Stimulated activated CD8-positive, alpha-beta memory T cell treated with anti-CD3 and anti-CD28 coated beads, Interleukin-4, amount 100 ng/mL, for 1 hour (primary cell): ENCODE results near the gene GMEB1.
A peak's percentile ranks its signal among the peaks of the same experiment; 100 is the strongest.
"Not testable (repeated sequence)": the region's sequence is repeated elsewhere in the genome, so short reads cannot be mapped to it uniquely, and the experiment has no call there.

Source experiments
- DNase-seq, 2 donors: peaks; one replicate each; pipeline ENCODE4 v3.0.0-alpha.2; 2020; ENCODE audit warnings: low read depth in 2 of 2, low spot score in 1 of 2

GMEB1 gene

DNA sequence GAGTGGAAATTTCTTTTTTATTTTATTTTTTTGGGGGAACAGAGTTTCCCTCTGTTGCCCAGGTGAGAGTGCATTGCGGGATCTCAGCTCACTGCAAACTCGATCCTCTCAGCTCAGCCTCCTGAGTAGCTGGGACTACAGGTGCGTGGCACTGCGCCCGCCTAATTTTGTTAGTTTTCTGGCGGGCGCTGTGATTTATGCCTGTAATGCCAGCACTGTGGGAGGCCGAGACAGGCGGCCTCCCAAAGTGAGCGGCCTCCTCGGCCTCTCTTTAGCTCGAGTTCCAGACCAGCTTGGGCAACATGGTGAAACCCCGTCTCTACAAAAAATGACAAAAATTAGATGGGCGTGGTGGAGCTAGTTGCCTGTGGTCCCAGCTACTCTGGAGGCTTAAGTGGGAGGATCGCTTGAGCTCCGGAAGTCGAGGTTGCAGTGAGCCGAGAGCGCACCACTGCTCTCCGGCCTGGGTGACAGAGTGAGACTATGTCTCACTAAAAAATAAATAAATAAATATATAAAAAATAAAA, 2.7 kb downstream of the GMEB1 start:
- no peak for DNase-seq

DNA sequence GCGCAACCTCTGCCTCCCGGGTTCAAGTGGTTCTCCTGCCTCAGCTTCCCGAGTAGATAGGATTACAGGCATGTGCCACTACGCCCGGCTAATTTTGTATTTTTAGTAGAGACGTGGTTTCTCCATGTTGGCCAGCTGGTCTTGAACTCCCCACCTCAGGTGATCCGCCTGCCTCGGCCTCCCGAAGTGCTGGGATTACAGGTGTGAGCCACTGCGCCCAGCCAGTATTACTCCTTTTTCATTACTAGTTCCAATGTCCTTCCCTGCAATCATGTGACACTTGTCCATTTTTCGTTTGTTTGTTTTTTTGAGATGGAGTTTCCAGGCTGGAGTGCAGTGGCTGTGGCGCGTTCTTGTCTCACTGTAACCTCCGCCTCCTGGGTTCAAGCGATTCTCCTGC, 4.4 kb downstream of the GMEB1 start:
- not testable (repeated sequence) for DNase-seq

DNA sequence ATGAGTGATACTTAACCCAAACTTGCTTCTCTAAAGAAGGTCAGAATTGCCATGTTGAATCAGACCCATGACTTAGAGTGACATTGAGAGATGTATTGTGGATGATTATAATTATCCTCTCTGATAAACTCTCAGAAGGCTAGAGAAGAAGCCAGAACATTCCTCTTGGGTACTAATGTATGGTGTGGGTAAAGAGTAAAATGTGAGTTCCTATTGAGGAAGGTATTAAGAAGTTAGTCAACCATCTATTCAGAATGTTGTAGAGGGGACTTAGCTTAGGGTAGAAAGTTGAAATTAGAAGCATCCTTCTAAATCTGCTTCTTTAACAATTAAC, 7.3 kb downstream of the GMEB1 start:
- no peak for DNase-seq

GRCh38 chr1:28680151-28680550, 11.6 kb downstream of the GMEB1 start:
- no peak for DNase-seq

DNA sequence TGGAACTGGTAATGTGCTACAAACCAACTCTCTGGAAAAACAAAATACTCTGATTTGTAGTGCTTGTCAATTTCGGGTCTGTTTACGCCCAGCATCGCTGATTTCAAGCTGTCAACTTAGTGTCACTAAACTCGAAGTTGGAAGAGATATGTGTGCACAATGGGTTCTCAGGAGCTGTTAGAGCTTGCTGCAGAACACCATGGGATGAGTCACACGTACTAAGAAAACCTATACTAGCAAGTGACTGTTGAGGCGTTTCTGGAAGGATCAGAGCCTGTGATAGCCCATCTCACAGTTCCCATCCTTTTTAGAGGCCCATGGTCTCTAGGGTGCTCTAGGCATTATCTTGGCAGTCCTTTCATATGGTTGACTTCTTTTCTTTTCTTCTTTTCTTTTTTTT, 14.3 kb downstream of the GMEB1 start:
- no peak for DNase-seq

DNA sequence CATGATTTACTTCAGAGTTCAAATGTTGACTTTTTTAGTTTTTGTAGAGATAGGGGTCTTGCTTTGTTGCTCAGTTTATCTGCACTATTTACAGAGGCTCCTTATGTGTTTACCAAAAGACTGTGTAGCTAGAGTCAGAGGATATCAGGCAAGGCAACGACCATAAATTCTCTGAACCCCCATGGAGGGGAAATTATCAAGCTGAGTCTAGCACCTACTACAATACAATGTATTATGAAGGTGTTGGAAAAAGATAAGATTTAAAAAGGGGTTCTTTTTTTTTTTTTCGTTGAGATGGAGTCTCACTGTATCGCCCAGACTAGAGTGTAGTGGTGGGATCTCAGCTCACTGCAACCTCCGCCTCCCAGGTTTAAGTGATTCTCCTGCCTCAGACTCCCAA, 16.4 kb downstream of the GMEB1 start:
- DNase-seq, result no peak

DNA sequence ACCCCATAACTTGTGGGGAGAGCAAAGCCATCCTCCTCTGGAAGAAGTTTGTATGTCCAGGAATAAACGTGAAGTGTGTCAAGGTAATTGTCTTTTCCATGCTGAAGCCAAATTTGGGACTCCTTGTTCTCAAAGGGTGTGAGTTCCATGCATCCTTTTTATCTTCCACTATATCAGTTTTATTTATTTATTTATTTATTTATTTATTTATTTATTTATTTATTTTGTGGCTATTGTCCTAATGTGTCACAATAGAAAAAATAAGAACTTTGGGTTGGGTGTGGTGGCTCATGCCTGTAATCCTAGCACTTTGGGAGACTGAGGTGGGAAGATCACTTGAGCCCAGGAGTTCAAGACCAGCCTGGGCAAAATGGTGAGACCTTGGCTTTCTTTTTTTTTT, 23.0 kb downstream of the GMEB1 start:
- not testable (repeated sequence) for DNase-seq

DNA sequence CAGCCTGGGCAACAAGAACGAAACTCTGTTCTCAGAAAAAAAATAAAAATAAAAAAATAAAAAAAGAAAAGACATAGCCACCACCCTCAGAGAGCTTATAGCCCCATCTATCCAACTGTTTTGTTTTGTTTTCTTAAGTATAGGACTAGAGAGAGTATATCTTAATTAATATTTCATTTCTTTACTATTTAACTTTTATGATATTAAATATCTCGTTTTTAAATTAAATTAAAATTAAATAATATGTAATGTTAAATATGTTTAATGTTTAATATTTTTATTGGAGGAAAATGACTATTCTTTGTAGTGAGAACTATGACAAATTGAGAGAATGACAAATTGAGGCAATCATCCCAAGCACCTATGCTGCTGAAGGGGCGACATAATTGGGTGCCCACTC, 35.0 kb downstream of the GMEB1 start:
- DNase-seq, result no peak

- DNase-seq, result no peak
Measured at GRCh38 chr1:28716336-28716735, 47.8 kb downstream of the GMEB1 start.

GRCh38 chr1:28718166-28718565, 49.6 kb downstream of the GMEB1 start:
- DNase-seq, result no peak

DNA sequence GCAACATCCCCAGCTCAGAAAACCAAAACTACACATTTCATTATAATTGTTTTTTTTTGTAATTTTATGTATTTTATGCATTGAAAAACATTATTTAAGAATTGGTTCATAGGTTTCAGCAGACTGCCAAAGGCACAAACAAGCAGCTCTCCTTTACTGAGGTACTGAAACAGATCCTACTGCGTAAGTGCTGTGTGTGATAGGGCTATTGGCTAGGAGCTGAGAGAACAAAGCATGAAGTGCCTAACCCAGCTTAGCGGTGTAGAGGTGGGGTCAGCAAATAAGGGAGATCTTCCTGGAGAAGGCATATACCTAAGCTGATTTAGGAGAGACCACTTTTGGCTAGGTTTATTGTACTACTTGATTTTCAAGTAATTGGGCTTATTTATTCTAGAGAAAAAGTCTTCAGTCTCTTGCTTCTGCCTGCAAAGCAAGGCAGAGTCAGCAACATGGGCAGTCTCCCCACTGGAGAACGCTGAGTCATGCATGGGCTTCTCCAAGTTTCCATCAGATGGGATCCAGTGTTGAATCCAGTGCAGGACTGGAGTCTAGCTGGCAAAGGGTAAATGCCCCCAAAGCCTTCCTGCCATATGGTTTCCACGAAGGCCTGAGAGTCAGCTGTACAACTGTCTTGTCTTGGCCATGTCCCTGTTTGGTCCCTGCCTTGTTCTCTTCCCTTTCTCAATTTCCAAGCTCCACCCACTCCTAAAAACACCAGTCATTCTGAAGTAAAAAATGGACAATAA, 50.2 kb downstream of the GMEB1 start:
- no peak for DNase-seq

- no peak for DNase-seq
Measured at GRCh38 chr1:28719332-28719619, 50.7 kb downstream of the GMEB1 start.

- DNase-seq, result no peak
Measured at GRCh38 chr1:28720376-28720775, 51.8 kb downstream of the GMEB1 start.

DNA sequence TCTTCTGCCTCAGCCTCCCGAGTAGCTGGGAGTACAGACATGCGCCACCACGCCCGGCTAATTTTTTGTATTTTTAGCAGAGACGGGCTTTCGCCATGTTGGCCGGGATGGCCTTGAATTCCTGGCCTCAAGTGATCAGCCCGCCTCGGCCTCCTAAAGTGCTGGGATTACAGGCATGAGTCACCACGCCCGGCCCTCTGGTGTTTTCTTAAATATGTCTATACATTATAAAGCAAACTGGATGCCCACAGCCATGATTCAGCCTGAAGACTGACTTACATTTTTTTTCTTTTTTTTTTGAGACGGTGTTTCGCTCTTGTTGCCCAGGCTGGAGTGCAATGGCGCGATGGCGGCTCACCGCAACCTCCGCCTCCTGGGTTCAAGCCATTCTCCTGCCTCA, 53.3 kb downstream of the GMEB1 start:
- DNase-seq, result not testable (repeated sequence)

GRCh38 chr1:28725365-28725764, 56.8 kb downstream of the GMEB1 start:
- DNase-seq, result not testable (repeated sequence)

GRCh38 chr1:28735961-28736449, 67.4 kb downstream of the GMEB1 start:
- no peak for DNase-seq

DNA sequence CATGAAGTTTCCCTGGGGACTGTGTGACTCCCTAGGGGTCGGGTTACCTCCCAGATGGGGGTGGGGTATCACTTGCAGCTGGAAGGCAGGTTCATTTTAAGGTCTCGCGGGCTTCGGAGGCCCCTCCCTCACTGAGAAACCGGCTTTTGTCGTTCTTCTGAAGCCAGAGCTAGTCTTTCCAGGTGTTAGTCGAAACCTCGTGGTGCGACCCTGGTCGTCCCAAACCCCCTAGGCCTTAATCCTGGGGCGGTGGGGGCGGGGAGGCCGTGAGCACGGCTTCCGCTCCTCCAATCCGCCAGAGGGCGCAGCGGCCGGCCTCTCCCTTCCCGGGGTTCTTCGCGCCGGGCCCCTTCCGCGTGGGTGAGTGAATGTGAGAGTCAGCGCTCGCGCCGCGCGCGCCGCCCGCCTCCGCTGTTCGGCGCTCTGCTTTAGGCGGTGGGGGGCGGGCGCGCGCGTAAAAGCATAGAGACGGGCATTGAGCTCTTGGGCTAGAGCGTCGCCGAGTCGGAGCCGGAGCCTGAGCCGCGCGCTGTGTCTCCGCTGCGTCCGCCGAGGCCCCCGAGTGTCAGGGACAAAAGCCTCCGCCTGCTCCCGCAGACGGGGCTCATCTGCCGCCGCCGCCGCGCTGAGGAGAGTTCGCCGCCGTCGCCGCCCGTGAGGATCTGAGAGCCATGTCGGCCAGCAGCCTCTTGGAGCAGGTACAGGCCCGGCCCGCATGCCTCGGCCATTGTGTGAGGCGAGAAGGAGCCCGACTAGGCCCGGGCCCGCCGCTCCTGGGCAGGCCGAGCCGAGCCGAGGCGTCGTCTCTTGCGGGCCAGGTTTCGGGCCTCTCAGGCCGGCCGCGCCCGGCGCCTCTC, 68.1 kb downstream of the GMEB1 start, which contains the start of gene YTHDF2:
Gene YTHDF2, plus strand, starts transcription at position 491 of the 857 bp plus-strand sequence. Its CDS starts 181 bp downstream, at position 672.
- peak; percentile 95 to 97 for DNase-seq

DNA sequence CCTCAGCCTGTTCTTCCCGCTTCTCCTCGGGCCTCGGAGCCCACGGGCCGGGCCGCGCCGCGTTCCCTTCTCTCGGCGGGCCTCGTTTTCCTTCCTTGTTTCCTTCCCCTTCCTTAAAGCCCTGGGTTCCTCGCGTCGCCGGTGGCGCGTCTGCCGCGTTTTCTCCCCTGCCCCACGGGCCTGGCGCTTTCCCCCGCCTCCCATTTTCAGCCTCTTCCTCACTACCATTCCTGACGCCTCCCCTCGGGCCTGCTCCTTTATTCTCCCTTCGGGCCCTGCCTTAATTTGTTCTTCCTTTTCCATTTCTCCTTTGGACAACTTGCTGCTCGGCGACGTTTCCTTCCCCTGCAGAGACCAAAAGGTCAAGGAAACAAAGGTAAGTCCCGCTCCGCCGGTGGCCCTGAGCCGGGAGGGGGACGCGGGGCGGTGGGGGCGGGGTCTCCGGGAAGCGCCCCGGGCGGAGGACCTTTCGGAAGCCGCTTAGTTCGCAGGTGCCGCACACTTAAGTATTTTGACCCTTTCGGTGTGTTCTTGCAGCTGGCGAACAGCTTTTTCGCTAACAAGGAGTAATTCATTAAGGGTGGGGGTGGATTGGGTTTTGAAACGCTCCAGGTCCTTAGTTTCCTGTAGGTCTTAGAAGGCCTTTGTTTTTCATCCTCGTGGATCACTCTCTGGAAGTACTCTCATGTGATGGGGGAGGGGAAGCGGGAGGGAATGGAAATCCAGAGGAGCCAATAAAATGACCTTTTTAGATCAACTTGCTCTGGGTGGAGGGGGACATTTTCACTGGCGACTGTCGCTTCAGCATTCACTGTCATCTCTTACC, 68.9 kb downstream of the GMEB1 start:
- DNase-seq, result peak; percentile 5 to 11

GRCh38 chr1:28740118-28740517, 71.5 kb downstream of the GMEB1 start:
- DNase-seq, result no peak

GRCh38 chr1:28744184-28744583, 75.6 kb downstream of the GMEB1 start:
- no peak for DNase-seq

DNA sequence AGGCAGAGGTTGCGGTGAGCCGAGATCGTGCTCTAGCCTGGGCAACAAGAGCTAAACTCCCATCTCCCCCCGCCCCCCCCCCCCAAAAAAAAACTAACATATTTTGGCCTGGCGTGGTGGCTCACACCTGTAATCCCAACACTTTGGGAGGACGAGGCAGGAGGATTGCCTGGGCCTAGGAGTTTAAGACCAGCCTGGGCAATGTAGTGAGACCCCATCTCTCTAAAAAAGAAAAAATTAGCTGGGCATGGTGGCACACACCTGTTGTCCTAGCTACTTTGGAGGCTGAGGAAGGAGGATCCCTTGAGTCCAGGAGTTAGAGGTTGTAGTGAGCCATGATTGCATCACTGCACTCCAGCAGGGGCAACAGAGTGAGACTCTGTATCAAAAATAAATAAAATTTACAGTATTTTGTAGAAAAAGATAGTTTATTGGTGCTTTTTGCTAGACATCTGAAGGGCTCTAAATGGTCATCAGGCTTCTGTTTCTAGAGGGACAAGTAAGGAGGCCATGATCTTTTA, 77.1 kb downstream of the GMEB1 start:
- no peak for DNase-seq
